Measurements from ENCODE around the gene IFNA14.
"Not testable (repeated sequence)": the region's sequence is repeated elsewhere in the genome, so short reads cannot be mapped to it uniquely, and the experiment has no call there.

The IFNA14 gene

GRCh38 chr9:21239911-21240310, at the start of gene IFNA14:
Gene IFNA14, minus strand, starts transcription at chr9:21240005. Its CDS starts 70 bp downstream, at chr9:21239935.
- DNase-seq (ENCODE audit: low spot score), result no peak

- DNase-seq (ENCODE audit: low spot score), result no peak
Measured at GRCh38 chr9:21287280-21287679, 47.5 kb upstream of the IFNA14 start.

- no peak for DNase-seq (ENCODE audit: low spot score)
Measured at GRCh38 chr9:21286659-21287058, 46.9 kb upstream of the IFNA14 start.

- no peak for DNase-seq (ENCODE audit: low spot score)
Measured at GRCh38 chr9:21286099-21286498, 46.3 kb upstream of the IFNA14 start.

- no peak for DNase-seq (ENCODE audit: low spot score)
Measured at GRCh38 chr9:21281275-21281674, 41.5 kb upstream of the IFNA14 start.

- DNase-seq (ENCODE audit: low spot score), result no peak
Measured at GRCh38 chr9:21268347-21268657, 28.5 kb upstream of the IFNA14 start.

GRCh38 chr9:21267485-21268346, 27.9 kb upstream of the IFNA14 start:
- no peak for DNase-seq (ENCODE audit: low spot score)

GRCh38 chr9:21266733-21267484, 27.1 kb upstream of the IFNA14 start:
- no peak for DNase-seq (ENCODE audit: low spot score)

- no peak for DNase-seq (ENCODE audit: low spot score)
Measured at GRCh38 chr9:21265421-21266189, 25.8 kb upstream of the IFNA14 start.

GRCh38 chr9:21255538-21256212, 15.9 kb upstream of the IFNA14 start:
- no peak for DNase-seq (ENCODE audit: low spot score)

GRCh38 chr9:21252721-21253547, 13.1 kb upstream of the IFNA14 start:
- DNase-seq (ENCODE audit: low spot score), result peak; percentile 39

GRCh38 chr9:21251638-21252037, 11.8 kb upstream of the IFNA14 start:
- DNase-seq (ENCODE audit: low spot score), result no peak

- DNase-seq (ENCODE audit: low spot score), result no peak
Measured at GRCh38 chr9:21251190-21251589, 11.4 kb upstream of the IFNA14 start.

GRCh38 chr9:21244836-21245235, 5.0 kb upstream of the IFNA14 start:
- DNase-seq (ENCODE audit: low spot score), result no peak

- not testable (repeated sequence) for DNase-seq (ENCODE audit: low spot score)
Measured at GRCh38 chr9:21236360-21236714, 3.5 kb downstream of the IFNA14 start.

GRCh38 chr9:21235468-21236359, 4.1 kb downstream of the IFNA14 start:
- peak; percentile 49 for DNase-seq (ENCODE audit: low spot score)

GRCh38 chr9:21234153-21234687, 5.6 kb downstream of the IFNA14 start:
- no peak for DNase-seq (ENCODE audit: low spot score)

GRCh38 chr9:21233258-21233657, 6.5 kb downstream of the IFNA14 start:
- DNase-seq (ENCODE audit: low spot score), result no peak

GRCh38 chr9:21228122-21228521, 11.7 kb downstream of the IFNA14 start, which contains the start of gene IFNA17:
Gene IFNA17, minus strand, starts transcription at chr9:21228222. Its CDS starts 49 bp downstream, at chr9:21228173.
- DNase-seq (ENCODE audit: low spot score), result no peak

GRCh38 chr9:21217211-21217610, 22.6 kb downstream of the IFNA14 start, which contains the start of gene IFNA16:
Gene IFNA16, minus strand, starts transcription at chr9:21217311. Its CDS starts 6 bp downstream, at chr9:21217305.
- not testable (repeated sequence) for DNase-seq (ENCODE audit: low spot score)
